HEK293 (cell line): Measurements from ENCODE around the gene WDR35.

Experiments
- GLIS2 ChIP-seq: fragments of 450-650 bp; formaldehyde crosslinking; IDR thresholded peaks from 2 replicates; pipeline ENCODE4 v1.5.1; 2016; ENCODE audit warnings: missing biosample characterization, missing genetic modification characterization
- ZEB2 ChIP-seq: fragments of 450-650 bp; formaldehyde crosslinking; IDR thresholded peaks from 2 replicates; pipeline ENCODE4 v1.5.1; 2016; ENCODE audit warnings: missing biosample characterization, missing genetic modification characterization
- ZNF175 ChIP-seq: fragments of 450-650 bp; formaldehyde crosslinking; IDR thresholded peaks from 2 replicates; pipeline ENCODE4 v1.5.1; 2016; ENCODE audit warnings: missing biosample characterization, missing genetic modification characterization
- ZNF335 ChIP-seq: fragments of 450-650 bp; formaldehyde crosslinking; conservative IDR thresholded peaks from 2 replicates; pipeline ENCODE4 v1.5.1; 2016; ENCODE audit warnings: missing biosample characterization, missing genetic modification characterization
- TF ChIP-seq, protein P1 (sequence below): fragments of 450-650 bp; formaldehyde crosslinking; IDR thresholded peaks from 2 replicates; pipeline ENCODE4 v1.5.1; 2017; ENCODE audit warnings: missing biosample characterization, missing genetic modification characterization
- TF ChIP-seq, protein P2 (sequence below): fragments of 450-650 bp; formaldehyde crosslinking; IDR thresholded peaks from 2 replicates; pipeline ENCODE4 v1.5.1; 2016; ENCODE audit warnings: missing biosample characterization, missing genetic modification characterization

DNA sequence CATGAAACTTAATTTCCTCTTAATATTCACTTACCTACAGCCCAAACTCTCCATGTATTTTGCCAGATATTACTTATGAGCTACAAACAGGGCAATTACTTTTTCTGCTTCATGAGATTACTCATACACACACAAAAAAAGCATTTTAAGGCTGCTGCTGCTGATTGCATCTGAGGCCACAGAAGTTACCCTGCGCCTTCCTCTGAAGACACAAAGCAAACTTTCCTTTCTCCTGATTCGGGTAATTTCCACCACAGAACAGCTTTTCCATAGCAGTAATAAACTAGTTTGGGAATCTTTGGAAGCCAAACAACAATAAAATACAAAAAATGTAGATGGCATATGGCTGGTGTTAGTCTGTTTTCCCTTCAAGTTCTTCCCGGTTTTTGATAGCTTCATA lies 94.4 kb downstream of the WDR35 start:
- TF ChIP-seq ZNF335 (tag by site-specific recombination), result no peak
- no peak for TF ChIP-seq ZNF175 (tag by site-specific recombination)
- TF ChIP-seq, protein P1, sequence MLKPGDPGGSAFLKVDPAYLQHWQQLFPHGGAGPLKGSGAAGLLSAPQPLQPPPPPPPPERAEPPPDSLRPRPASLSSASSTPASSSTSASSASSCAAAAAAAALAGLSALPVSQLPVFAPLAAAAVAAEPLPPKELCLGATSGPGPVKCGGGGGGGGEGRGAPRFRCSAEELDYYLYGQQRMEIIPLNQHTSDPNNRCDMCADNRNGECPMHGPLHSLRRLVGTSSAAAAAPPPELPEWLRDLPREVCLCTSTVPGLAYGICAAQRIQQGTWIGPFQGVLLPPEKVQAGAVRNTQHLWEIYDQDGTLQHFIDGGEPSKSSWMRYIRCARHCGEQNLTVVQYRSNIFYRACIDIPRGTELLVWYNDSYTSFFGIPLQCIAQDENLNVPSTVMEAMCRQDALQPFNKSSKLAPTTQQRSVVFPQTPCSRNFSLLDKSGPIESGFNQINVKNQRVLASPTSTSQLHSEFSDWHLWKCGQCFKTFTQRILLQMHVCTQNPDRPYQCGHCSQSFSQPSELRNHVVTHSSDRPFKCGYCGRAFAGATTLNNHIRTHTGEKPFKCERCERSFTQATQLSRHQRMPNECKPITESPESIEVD, result peak; percentile 74
- TF ChIP-seq, protein P2, sequence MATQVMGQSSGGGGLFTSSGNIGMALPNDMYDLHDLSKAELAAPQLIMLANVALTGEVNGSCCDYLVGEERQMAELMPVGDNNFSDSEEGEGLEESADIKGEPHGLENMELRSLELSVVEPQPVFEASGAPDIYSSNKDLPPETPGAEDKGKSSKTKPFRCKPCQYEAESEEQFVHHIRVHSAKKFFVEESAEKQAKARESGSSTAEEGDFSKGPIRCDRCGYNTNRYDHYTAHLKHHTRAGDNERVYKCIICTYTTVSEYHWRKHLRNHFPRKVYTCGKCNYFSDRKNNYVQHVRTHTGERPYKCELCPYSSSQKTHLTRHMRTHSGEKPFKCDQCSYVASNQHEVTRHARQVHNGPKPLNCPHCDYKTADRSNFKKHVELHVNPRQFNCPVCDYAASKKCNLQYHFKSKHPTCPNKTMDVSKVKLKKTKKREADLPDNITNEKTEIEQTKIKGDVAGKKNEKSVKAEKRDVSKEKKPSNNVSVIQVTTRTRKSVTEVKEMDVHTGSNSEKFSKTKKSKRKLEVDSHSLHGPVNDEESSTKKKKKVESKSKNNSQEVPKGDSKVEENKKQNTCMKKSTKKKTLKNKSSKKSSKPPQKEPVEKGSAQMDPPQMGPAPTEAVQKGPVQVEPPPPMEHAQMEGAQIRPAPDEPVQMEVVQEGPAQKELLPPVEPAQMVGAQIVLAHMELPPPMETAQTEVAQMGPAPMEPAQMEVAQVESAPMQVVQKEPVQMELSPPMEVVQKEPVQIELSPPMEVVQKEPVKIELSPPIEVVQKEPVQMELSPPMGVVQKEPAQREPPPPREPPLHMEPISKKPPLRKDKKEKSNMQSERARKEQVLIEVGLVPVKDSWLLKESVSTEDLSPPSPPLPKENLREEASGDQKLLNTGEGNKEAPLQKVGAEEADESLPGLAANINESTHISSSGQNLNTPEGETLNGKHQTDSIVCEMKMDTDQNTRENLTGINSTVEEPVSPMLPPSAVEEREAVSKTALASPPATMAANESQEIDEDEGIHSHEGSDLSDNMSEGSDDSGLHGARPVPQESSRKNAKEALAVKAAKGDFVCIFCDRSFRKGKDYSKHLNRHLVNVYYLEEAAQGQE (tag by site-specific recombination), result no peak
- no peak for TF ChIP-seq ZEB2 (tag by site-specific recombination)
- TF ChIP-seq GLIS2 (tag by site-specific recombination), result no peak
